Loucy (cell line): ENCODE data around the gene SLC22A1.

ENCODE experiments used
- H2AFZ ChIP-seq: fragments of 200-600 bp; sonication (generic); 2 replicates; pipeline ENCODE4 v1.6.0; 2016; ENCODE audit warnings: antibody characterized with exemption, mild to moderate bottlenecking, low read length, moderate library complexity
- H3F3A ChIP-seq: fragments of 200-600 bp; 2 replicates; pipeline ENCODE4 v1.6.0; 2016; ENCODE audit warnings: antibody characterized with exemption, low read depth, mild to moderate bottlenecking
- H3K27me3 ChIP-seq: fragments of 200-600 bp; sonication (generic); 2 replicates; pipeline ENCODE4 v1.6.1; 2014; ENCODE audit warnings: low read length, mild to moderate bottlenecking; ENCODE audit not compliant: insufficient read depth, poor library complexity, severe bottlenecking
- H3K36me3 ChIP-seq: fragments of 200-600 bp; sonication (generic); 2 replicates; pipeline ENCODE4 v1.6.1; 2016; ENCODE audit warnings: low read length; ENCODE audit not compliant: insufficient read depth
- H3K4me1 ChIP-seq: fragments of 200-600 bp; sonication (generic); 2 replicates; pipeline ENCODE4 v1.5.1; 2014; ENCODE audit warnings: low read length, mild to moderate bottlenecking; ENCODE audit not compliant: insufficient read depth, poor library complexity, severe bottlenecking
- H3K4me2 ChIP-seq: fragments of 200-600 bp; sonication (generic); 2 replicates; pipeline ENCODE4 v1.6.0; 2014; ENCODE audit warnings: antibody characterized with exemption, low read length, low read depth, mild to moderate bottlenecking; ENCODE audit not compliant: poor library complexity, severe bottlenecking
- H3K4me3 ChIP-seq: fragments of 200-600 bp; sonication (generic); 2 replicates; pipeline ENCODE4 v1.5.1; 2014; ENCODE audit warnings: low read length, mild to moderate bottlenecking, mixed read lengths; ENCODE audit not compliant: poor library complexity, severe bottlenecking
- H3K79me2 ChIP-seq: fragments of 200-600 bp; sonication (generic); 2 replicates; pipeline ENCODE4 v1.6.1; 2014; ENCODE audit warnings: low read length; ENCODE audit not compliant: insufficient read depth
- H3K9ac ChIP-seq: fragments of 200-600 bp; sonication (generic); 2 replicates; pipeline ENCODE4 v1.6.0; 2014; ENCODE audit warnings: mild to moderate bottlenecking, low read depth, low read length, moderate library complexity; ENCODE audit not compliant: poor library complexity, severe bottlenecking
- H3K9me2 ChIP-seq: fragments of 200-600 bp; sonication (generic); replicated peaks from 2 replicates; pipeline ENCODE4 v1.6.1; 2016; ENCODE audit warnings: low read depth, low read length, mixed read lengths
- H3K9me3 ChIP-seq: fragments of 200-600 bp; sonication (generic); 2 replicates; pipeline ENCODE4 v1.6.1; 2014; ENCODE audit warnings: mild to moderate bottlenecking, antibody characterized with exemption, low read length, low read depth; ENCODE audit not compliant: insufficient read depth
- H4K20me1 ChIP-seq: fragments of 200-600 bp; sonication (generic); 2 replicates; pipeline ENCODE4 v1.6.0; 2014; ENCODE audit warnings: antibody characterized with exemption, low read length, mild to moderate bottlenecking; ENCODE audit not compliant: insufficient read depth, poor library complexity, severe bottlenecking
- EZH2phosphoT487 ChIP-seq: fragments of 200-600 bp; IDR thresholded peaks from 2 replicates; pipeline ENCODE4 v1.6.1; 2018; ENCODE audit warnings: antibody characterized with exemption, mild to moderate bottlenecking, moderate library complexity, borderline replicate concordance
- TF ChIP-seq, protein P1 (sequence below): fragments of 200-600 bp; sonication (generic); conservative IDR thresholded peaks from 2 replicates; pipeline ENCODE4 v1.5.1; 2014; ENCODE audit warnings: mild to moderate bottlenecking, antibody characterized with exemption, low read length

SLC22A1 gene

DNA sequence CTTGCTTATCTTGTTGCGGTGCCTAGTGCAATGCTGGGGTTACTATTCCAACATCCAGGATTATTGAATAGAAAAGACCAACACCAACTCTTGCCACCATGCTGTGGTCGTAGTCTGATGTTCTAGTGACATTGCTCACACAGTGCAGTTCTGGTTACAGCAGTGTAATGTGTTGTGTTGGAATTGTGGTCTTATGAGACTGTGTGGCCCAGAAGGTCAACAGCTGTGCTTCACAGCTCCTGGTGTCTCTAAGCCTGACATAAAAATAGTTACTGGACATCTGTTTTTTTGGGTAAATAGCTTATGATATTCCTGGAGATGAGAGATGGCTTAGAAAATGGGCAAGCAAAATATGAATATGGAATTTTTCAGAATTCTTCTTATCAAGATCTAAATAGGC is 79.4 kb downstream of the SLC22A1 start:
- no peak overlapping the region for H2AFZ ChIP-seq
- H3K4me1 ChIP-seq = no peaks in the 10 kb centered on the region
- H3K9me3 ChIP-seq = no peaks in the 10 kb centered on the region

DNA sequence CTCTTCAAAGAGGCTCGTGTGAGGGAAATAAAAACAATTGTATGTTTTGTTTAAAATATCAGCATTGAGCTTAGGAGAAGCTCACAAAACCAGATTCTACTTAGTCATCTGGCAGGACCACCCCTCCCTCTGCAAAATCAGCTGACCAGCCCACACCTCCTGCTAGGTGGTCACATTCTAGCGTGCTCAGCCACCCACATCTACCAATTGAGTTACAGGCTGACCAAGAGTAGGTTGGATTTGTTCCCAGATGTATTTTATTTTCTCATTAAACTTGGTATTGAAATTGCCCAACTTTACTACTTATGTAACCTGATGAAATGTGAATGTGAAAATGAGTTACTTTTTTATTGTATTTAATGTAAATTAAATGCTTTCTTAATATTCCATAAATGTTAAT is 80.8 kb downstream of the SLC22A1 start:
- Histone ChIP-seq H3K27me3 (no peaks in the 10 kb centered on the region), H3K79me2 (no peaks in the 10 kb centered on the region), H3F3A (no peaks in the 10 kb centered on the region), H3K4me2 (no peak overlapping the region), H2AFZ (no peak overlapping the region), H4K20me1 (no peaks in the 10 kb centered on the region), H3K9me2 (no peaks in the 10 kb centered on the region), H3K4me3 (no peak overlapping the region), H3K4me1 (no peaks in the 10 kb centered on the region), H3K9me3 (no peaks in the 10 kb centered on the region; the same call in 1 of the 2 replicates), H3K9ac (no peak overlapping the region), H3K36me3 (no peaks in the 10 kb centered on the region)
- TF ChIP-seq, protein P1, sequence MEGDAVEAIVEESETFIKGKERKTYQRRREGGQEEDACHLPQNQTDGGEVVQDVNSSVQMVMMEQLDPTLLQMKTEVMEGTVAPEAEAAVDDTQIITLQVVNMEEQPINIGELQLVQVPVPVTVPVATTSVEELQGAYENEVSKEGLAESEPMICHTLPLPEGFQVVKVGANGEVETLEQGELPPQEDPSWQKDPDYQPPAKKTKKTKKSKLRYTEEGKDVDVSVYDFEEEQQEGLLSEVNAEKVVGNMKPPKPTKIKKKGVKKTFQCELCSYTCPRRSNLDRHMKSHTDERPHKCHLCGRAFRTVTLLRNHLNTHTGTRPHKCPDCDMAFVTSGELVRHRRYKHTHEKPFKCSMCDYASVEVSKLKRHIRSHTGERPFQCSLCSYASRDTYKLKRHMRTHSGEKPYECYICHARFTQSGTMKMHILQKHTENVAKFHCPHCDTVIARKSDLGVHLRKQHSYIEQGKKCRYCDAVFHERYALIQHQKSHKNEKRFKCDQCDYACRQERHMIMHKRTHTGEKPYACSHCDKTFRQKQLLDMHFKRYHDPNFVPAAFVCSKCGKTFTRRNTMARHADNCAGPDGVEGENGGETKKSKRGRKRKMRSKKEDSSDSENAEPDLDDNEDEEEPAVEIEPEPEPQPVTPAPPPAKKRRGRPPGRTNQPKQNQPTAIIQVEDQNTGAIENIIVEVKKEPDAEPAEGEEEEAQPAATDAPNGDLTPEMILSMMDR = no peak
- TF ChIP-seq EZH2phosphoT487 = no peak

More for the DNA sequence above, 79.4 kb downstream of the SLC22A1 start:
- Histone ChIP-seq H3K9me2 (no peaks in the 10 kb centered on the region), H3K4me3 (no peak overlapping the region), H3K9ac (no peak overlapping the region), H3K4me2 (no peak overlapping the region), H3K36me3 (no peaks in the 10 kb centered on the region), H3K79me2 (no peaks in the 10 kb centered on the region), H3F3A (no peaks in the 10 kb centered on the region), H3K27me3 (no peaks in the 10 kb centered on the region), H4K20me1 (no peaks in the 10 kb centered on the region)
- TF ChIP-seq, protein P1 = no peak
- TF ChIP-seq EZH2phosphoT487 = no peak

DNA sequence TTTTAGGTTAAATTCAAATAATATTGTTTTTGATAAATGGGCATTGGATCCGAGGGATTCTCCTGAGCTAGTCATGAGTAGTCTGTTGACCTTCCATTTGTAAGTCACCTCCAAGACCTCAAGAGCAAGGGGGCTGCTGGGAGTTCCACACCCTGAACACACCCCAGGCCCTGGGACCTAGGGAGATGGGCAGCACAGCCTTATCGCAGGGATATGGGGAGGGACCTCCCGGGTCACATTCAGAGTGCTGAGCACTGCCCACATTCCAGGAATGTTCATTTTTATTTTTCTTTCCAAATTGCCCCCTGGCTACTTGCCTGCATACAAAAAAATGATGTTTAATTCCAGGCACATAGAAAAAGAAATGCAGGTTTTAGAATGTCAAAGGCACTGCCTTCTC is 81.5 kb downstream of the SLC22A1 start:
- TF ChIP-seq, protein P1 = no peak
- TF ChIP-seq EZH2phosphoT487 = no peak
- no peak overlapping the region for H2AFZ ChIP-seq
- no peaks in the 10 kb centered on the region for H3K79me2 ChIP-seq
- H3K36me3 ChIP-seq = no peaks in the 10 kb centered on the region
- H3K9me3 ChIP-seq = no peaks in the 10 kb centered on the region; the same call in 1 of the 2 replicates
- no peaks in the 10 kb centered on the region for H3F3A ChIP-seq
- no peak overlapping the region for H3K4me3 ChIP-seq
- no peak overlapping the region for H3K9ac ChIP-seq
- H4K20me1 ChIP-seq = no peaks in the 10 kb centered on the region
- no peak overlapping the region for H3K4me2 ChIP-seq
- H3K4me1 ChIP-seq = no peaks in the 10 kb centered on the region
- no peaks in the 10 kb centered on the region for H3K27me3 ChIP-seq
- H3K9me2 ChIP-seq = no peaks in the 10 kb centered on the region
